GM18951 (cell line): ENCODE results near the gene RAB40AL.
"Not testable (repeated sequence)": the region's sequence is repeated elsewhere in the genome, so short reads cannot be mapped to it uniquely, and the experiment has no call there.

Experiments used
- POLR2A ChIP-seq: IDR thresholded peaks from 4 replicates; pipeline ENCODE4 v1.6.1; 2011; ENCODE audit warnings: mild to moderate bottlenecking; ENCODE audit not compliant: insufficient read length, insufficient read depth; ENCODE audit errors: extremely low read depth
- in situ Hi-C: fragments of 300-500 bp; cut with MboI; formaldehyde crosslinking; loops from one replicate; pipeline ENCODE4 v1.12.0; 2022; ENCODE audit warnings: low sequenced_read_pairs, mixed read lengths, inconsistent platforms; ENCODE audit not compliant: unreplicated experiment

Gene RAB40AL

DNA sequence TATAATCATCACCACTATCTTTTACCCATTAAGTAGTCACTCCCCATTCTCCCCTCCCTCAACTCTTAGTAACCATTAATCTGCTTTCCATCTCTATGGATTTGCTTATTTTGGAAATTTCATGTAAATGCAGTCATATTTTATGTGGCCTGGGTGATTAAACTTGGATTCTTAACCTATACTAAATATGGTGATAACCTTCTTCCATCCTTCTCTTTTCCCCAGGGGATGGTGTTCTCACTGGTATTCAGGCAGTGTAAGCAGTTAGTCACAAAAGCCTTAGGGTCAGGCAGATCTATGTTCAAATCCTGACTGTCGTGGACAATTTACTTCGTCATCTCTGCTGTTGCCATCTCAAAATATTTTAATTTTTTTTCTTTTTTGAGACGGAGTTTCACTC, 29.6 kb downstream of the RAB40AL start:
- no peak for TF ChIP-seq POLR2A
- in situ Hi-C loops: no loop called here

GRCh38 chrX:102968216-102968615, 31.1 kb downstream of the RAB40AL start:
- TF ChIP-seq POLR2A: no peak
- in situ Hi-C loops: no loop called here

- in situ Hi-C loops: not testable (repeated sequence)
Measured at GRCh38 chrX:102971536-102971935, 34.5 kb downstream of the RAB40AL start.

GRCh38 chrX:102975016-102975415, 37.9 kb downstream of the RAB40AL start:
- TF ChIP-seq POLR2A: no peak
- in situ Hi-C loops: no loop called here

DNA sequence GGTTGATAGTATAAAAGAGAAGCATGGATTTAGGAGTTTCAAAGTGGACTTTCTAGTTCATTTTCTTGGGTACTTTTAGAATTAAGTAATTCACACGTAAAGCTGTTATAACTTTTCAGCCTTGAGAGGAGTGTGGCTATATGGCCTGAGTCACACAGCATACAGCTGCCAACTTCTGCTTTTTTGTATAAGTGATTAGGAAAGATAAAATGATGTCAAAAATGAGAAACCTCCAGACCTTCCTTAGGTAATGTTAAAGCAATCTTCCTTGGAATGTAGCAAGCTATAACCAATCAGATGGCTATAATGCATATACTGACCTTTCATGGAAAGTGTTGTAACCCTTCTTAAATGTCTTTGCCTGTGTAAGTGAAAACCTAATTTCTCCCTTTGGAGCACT, 39.2 kb downstream of the RAB40AL start:
- in situ Hi-C loops: no loop called here
- TF ChIP-seq POLR2A: no peak

GRCh38 chrX:102976793-102977495, 39.9 kb downstream of the RAB40AL start:
- no peak for TF ChIP-seq POLR2A
- in situ Hi-C loops: no loop called here

DNA sequence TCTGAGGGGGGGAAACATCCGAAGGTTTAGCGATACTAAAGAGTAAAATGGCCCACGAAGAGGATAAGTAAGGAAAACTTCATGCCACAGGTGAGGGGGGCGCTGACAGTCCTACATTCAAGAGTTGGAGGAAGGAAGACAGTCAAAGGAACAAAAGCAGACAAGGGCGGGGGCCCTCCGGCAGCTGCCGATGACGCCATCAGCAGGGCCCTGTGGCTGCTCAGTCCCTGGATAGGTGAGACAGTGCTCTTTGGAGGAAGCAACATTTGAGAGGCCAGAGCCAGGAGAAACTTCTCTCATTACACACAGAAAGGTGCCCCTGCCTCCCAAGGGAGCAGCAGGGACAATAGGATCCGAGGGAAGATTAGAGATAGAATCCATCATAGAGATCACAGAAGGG, 41.5 kb downstream of the RAB40AL start:
- no peak for TF ChIP-seq POLR2A
- in situ Hi-C loops: no loop called here

DNA sequence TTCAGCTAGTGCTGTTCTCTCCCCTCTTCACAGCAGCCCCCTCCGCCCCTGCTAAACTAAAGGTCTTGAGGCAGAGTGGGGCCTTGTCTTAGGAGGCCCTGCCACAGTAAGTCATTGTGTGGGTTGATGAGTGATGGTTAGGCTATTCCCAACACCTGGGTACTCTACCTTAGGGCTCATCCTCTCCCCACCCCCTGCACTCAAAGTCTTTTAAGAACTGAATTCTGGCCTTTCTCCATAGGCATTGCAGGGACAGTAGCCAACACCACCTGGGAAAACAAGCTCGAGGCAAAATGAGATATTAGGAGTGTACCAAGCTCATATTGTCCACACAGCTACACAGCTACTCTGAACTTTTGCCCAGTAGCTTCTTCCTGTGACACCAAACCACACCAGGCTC, 42.5 kb downstream of the RAB40AL start:
- in situ Hi-C loops: no loop called here
- no peak for TF ChIP-seq POLR2A

DNA sequence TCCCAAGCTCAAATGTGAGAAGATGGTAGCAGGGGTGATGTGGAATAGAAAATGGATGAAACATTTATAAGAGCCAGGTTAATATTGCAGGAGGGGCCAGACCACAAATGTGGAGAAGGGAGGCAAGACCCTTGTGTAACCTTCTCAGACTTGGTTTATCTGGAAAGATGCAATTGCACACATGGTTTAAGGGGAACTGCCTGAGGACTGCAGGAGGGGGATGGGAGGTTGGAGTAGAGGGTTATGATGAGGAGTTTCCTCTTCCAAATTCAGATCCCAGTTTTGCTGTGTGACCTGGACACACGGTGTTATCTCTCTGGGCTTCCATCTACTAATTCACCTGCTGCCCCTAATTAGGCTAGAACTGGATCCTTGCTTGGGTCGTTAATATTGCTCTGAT, 46.1 kb downstream of the RAB40AL start:
- in situ Hi-C loops: no loop called here
- TF ChIP-seq POLR2A: no peak

DNA sequence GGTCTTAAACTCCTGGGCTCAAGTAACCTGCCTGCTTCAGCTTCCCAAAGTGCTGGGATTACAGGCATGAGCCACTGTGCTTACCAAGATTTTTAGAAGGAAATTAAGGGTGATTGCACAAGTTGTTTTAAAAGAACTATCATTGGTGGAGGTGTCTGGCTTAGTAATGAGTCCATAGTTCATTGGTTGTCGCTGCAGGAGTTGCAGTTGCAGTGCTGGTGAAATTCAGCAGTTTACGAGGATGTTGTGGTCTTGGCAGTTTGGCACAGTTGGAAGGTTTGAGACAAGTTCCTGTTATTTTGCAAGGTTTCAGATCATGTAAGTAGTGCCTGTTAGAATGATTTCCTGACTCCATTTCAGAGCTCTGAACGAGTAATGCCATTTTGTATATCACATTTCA, 48.1 kb downstream of the RAB40AL start:
- in situ Hi-C loops: no loop called here

More for the DNA sequence above, 48.1 kb downstream of the RAB40AL start:
- no peak for TF ChIP-seq POLR2A
